Erythroblast (primary cell): Measurements from ENCODE around the gene L1CAM.

ENCODE experiments used
- GATA1 ChIP-seq: IDR thresholded peaks from 2 replicates; pipeline ENCODE4 v1.6.1; 2011; ENCODE audit warnings: low read depth, mild to moderate bottlenecking, control low read depth, low read length, moderate library complexity
- POLR2A ChIP-seq: IDR thresholded peaks from 2 replicates; pipeline ENCODE4 v1.6.1; 2011; ENCODE audit warnings: mild to moderate bottlenecking, low read length

GRCh38 chrX:153871451-153871850 is 14.5 kb downstream of the L1CAM start:
- TF ChIP-seq POLR2A (no peak), GATA1 (no peak)
